ENCODE results near the gene PLEKHA3.

GRCh38 chr2:178469219-178469849 is 10.9 kb upstream of the PLEKHA3 start:
- TF ChIP-seq CTCF (conservative IDR thresholded peaks at IDR 0.05) (no peak), ZFX (IDR thresholded peaks at IDR 0.05) (no peak)

Measured in C4-2B (cell line).